HCT116 (cell line): ENCODE results near the gene UGT2A3. TPM values are rescaled to one million over a fixed set of nuclear protein-coding genes. Genes with fewer than 3 reads are reported as not detected.
"Not testable (repeated sequence)": the region's sequence is repeated elsewhere in the genome, so short reads cannot be mapped to it uniquely, and the experiment has no call there.

Experiments
- ATAC-seq: fragments of 200-7000 bp; cut with Tn5 transposase; 2 replicates; pipeline ENCODE4 v1.9.1; 2020; ENCODE audit warnings: mild to moderate bottlenecking, moderate library complexity
- BruUV-seq: library from RNA; stranded (reverse); fragments of 400-500 nt; replicated peaks from 2 replicates; lab custom pipeline; 2021; lab: Mats Ljungman, UMichigan
- CTCF ChIA-PET: fragments of 300-600 bp; sonication (Branson Sonifier 250); formaldehyde crosslinking; loops from one replicate; lab custom pipeline; 2021; ENCODE audit warnings: antibody characterized with exemption; lab: Charles Lee
- POLR2A ChIA-PET: fragments of 300-600, 350-600 bp; sonication (Branson Sonifier 250); formaldehyde crosslinking; loops from one replicate; lab custom pipeline; 2021; ENCODE audit warnings: antibody characterized with exemption; lab: Charles Lee
- RAD21 ChIA-PET, 2 experiments: fragments of 300-600 bp; sonication (Branson Sonifier 250); formaldehyde crosslinking; loops; one replicate each; lab custom pipeline; 2023; ENCODE audit warnings: low total read pairs in 2 of 2; ENCODE audit not compliant: uncharacterized antibody in 2 of 2, unreplicated experiment in 2 of 2, low non-redundant PET in 1 of 2; lab: Charles Lee
- DNase-seq: peaks from one replicate; pipeline ENCODE4 v3.0.0-alpha.2; 2010; ENCODE audit warnings: low read depth, low spot score
- H2AFZ ChIP-seq: fragments of 200-600 bp; shearing (Covaris generic), sonication (generic); 2 replicates; pipeline ENCODE4 v1.6.1; 2017; ENCODE audit warnings: low read depth, mixed run types, mixed read lengths, antibody characterized with exemption, low read length; ENCODE audit not compliant: poor library complexity, severe bottlenecking
- H3K27ac ChIP-seq: 2 replicates; pipeline ENCODE4 v1.5.1; 2012; ENCODE audit warnings: low read depth, low read length
- H3K27me3 ChIP-seq: fragments of 200-600 bp; sonication (generic); 2 replicates; pipeline ENCODE4 v1.6.1; 2016; ENCODE audit warnings: mixed run types, low read length, mixed read lengths; ENCODE audit not compliant: insufficient read depth
- H3K36me3 ChIP-seq, 2 experiments: fragments of 200-500 bp in 1 of 2; fragments of 200-600 bp in 1 of 2; sonication (Bioruptor generic) in 1 of 2; sonication (generic) in 1 of 2; 2 replicates each; pipeline versions ENCODE4 v1.5.1 to v1.6.1; 2014 to 2016; ENCODE audit warnings: low read length in 2 of 2, inconsistent platforms in 1 of 2, mixed read lengths in 1 of 2, mixed run types in 1 of 2; ENCODE audit not compliant: insufficient read depth in 2 of 2, control insufficient read depth in 1 of 2
- H3K4me1 ChIP-seq, 2 experiments: fragments of 200-600 bp in 1 of 2; sonication (generic) in 1 of 2; 2 replicates each; pipeline versions ENCODE4 v1.5.1 to v1.6.1; 2012 to 2017; ENCODE audit warnings: low read length in 2 of 2, inconsistent platforms in 1 of 2, mild to moderate bottlenecking in 1 of 2, mixed read lengths in 1 of 2, mixed run types in 1 of 2, moderate library complexity in 1 of 2; ENCODE audit not compliant: insufficient read depth in 2 of 2, control insufficient read depth in 1 of 2
- H3K4me2 ChIP-seq: fragments of 200-600 bp; sonication (generic); 2 replicates; pipeline ENCODE4 v1.6.1; 2017; ENCODE audit warnings: mixed run types, low read length, mixed read lengths
- H3K4me3 ChIP-seq, 2 experiments: fragments of 200-600 bp in 1 of 2; sonication (generic) in 1 of 2; replicated peaks in 1 of 2; 2 replicates each; pipeline ENCODE4 v1.5.1; 2011 to 2016; ENCODE audit warnings: low read length in 2 of 2, control low read depth in 1 of 2, low read depth in 1 of 2, mild to moderate bottlenecking in 1 of 2, mixed read lengths in 1 of 2, mixed run types in 1 of 2
- H3K79me2 ChIP-seq: fragments of 200-600 bp; sonication (generic); 2 replicates; pipeline ENCODE4 v1.6.1; 2017; ENCODE audit warnings: mild to moderate bottlenecking, mixed run types, low read length, moderate library complexity, mixed read lengths; ENCODE audit not compliant: insufficient read depth
- H3K9ac ChIP-seq: fragments of 200-600 bp; sonication (generic); 2 replicates; pipeline ENCODE4 v1.6.1; 2016; ENCODE audit warnings: low read length, mixed read lengths
- H3K9me2 ChIP-seq: fragments of 200-600 bp; sonication (generic), shearing (Covaris generic); 2 replicates; pipeline ENCODE4 v1.6.1; 2017; ENCODE audit warnings: mixed run types, mild to moderate bottlenecking, moderate library complexity; ENCODE audit not compliant: insufficient read depth
- H3K9me3 ChIP-seq, 2 experiments: fragments of 200-500 bp in 1 of 2; fragments of 200-600 bp in 1 of 2; sonication (Bioruptor generic) in 1 of 2; sonication (generic) in 1 of 2; 2 replicates each; pipeline ENCODE4 v1.6.1; 2014 to 2017; ENCODE audit warnings: low read length in 2 of 2, mixed read lengths in 2 of 2, inconsistent platforms in 1 of 2, low read depth in 1 of 2, mild to moderate bottlenecking in 1 of 2, mixed run types in 1 of 2, moderate library complexity in 1 of 2; ENCODE audit not compliant: control insufficient read depth in 1 of 2, insufficient read depth in 1 of 2
- H4K20me1 ChIP-seq: fragments of 200-600 bp; sonication (generic), shearing (Covaris generic); 2 replicates; pipeline ENCODE4 v1.6.1; 2017; ENCODE audit warnings: mixed run types, mild to moderate bottlenecking, moderate library complexity; ENCODE audit not compliant: insufficient read depth
- ATF3 ChIP-seq: IDR thresholded peaks from 2 replicates; pipeline ENCODE4 v1.6.1; 2012
- CTCF ChIP-seq, 3 experiments: fragments of 200-600 bp in 1 of 3; sonication (generic) in 1 of 3; IDR thresholded peaks in 2 of 3; conservative IDR thresholded peaks in 1 of 3; 2 replicates each; pipeline ENCODE4 v1.5.1; 2012 to 2017; ENCODE audit warnings: low read depth in 2 of 3, low read length in 2 of 3, antibody characterized with exemption in 1 of 3, borderline replicate concordance in 1 of 3, control low read depth in 1 of 3, mild to moderate bottlenecking in 1 of 3, mixed read lengths in 1 of 3, mixed run types in 1 of 3, moderate library complexity in 1 of 3; ENCODE audit not compliant: insufficient read depth in 1 of 3
- ELF1 ChIP-seq: IDR thresholded peaks from 2 replicates; pipeline ENCODE4 v1.6.1; 2012; ENCODE audit warnings: low read depth, borderline replicate concordance
- EZH2phosphoT487 ChIP-seq: fragments of 200-600 bp; IDR thresholded peaks from 2 replicates; pipeline ENCODE4 v1.6.1; 2018; ENCODE audit warnings: antibody characterized with exemption, borderline replicate concordance
- FOSL1 ChIP-seq: IDR thresholded peaks from 2 replicates; pipeline ENCODE4 v1.6.1; 2012; ENCODE audit warnings: low read depth
- JUND ChIP-seq: IDR thresholded peaks from 2 replicates; pipeline ENCODE4 v1.6.1; 2012
- MAX ChIP-seq: IDR thresholded peaks from 2 replicates; pipeline ENCODE4 v1.6.1; 2012
- POLR2A ChIP-seq: IDR thresholded peaks from 2 replicates; pipeline ENCODE4 v1.7.0; 2011; ENCODE audit warnings: borderline replicate concordance; ENCODE audit not compliant: insufficient read depth, insufficient read length; ENCODE audit errors: extremely low read depth
- RAD21 ChIP-seq: IDR thresholded peaks from 2 replicates; pipeline ENCODE4 v1.6.1; 2012; ENCODE audit warnings: low read depth, mild to moderate bottlenecking
- SIN3A ChIP-seq: IDR thresholded peaks from 2 replicates; pipeline ENCODE4 v1.6.1; 2012; ENCODE audit warnings: low read depth
- SRF ChIP-seq: IDR thresholded peaks from 2 replicates; pipeline ENCODE4 v1.6.1; 2012; ENCODE audit warnings: low read depth
- TCF7L2 ChIP-seq: IDR thresholded peaks from 2 replicates; pipeline ENCODE4 v1.7.0; 2011; ENCODE audit warnings: borderline replicate concordance, inconsistent platforms; ENCODE audit not compliant: insufficient read depth, insufficient read length; ENCODE audit errors: extremely low read depth
- YY1 ChIP-seq: IDR thresholded peaks from 2 replicates; pipeline ENCODE4 v1.6.1; 2011; ENCODE audit warnings: low read length, low read depth, moderate library complexity, mild to moderate bottlenecking; ENCODE audit not compliant: insufficient replicate concordance; ENCODE audit errors: extremely low read depth
- ZBTB33 ChIP-seq: IDR thresholded peaks from 2 replicates; pipeline ENCODE4 v1.6.1; 2011; ENCODE audit warnings: mild to moderate bottlenecking, low read length, moderate library complexity; ENCODE audit not compliant: insufficient replicate concordance; ENCODE audit errors: extremely low read depth
- ZFX ChIP-seq: fragments of 450-650 bp; IDR thresholded peaks from 2 replicates; pipeline ENCODE4 v1.6.1; 2017
- ZNF274 ChIP-seq: fragments of 200-500 bp; sonication (Bioruptor generic); IDR thresholded peaks from 2 replicates; pipeline ENCODE4 v1.6.1; 2014; ENCODE audit warnings: mild to moderate bottlenecking, low read depth, low read length, inconsistent platforms
- intact Hi-C: fragments of 100-400 bp; cut with micrococcal nuclease; formaldehyde crosslinking; loops from 2 replicates; pipeline ENCODE4 v1.10.0; 2022
- total RNA-seq: library from RNA; stranded (reverse); gene quantifications from one replicate; pipeline ENCODE4 v1.2.1, GENCODE V29; 2021; ENCODE audit not compliant: unreplicated experiment

UGT2A3 gene
- total RNA-seq, 1 experiment from 2014 or later: not detected

- TF ChIP-seq ATF3: no peak
- TF ChIP-seq TCF7L2: no peak
- no peak for TF ChIP-seq SRF
- no peak for TF ChIP-seq RAD21
- TF ChIP-seq ELF1: no peak
Observed at GRCh38 chr4:68927165-68927564, 24.4 kb downstream of the UGT2A3 start (continued).

- RAD21 ChIA-PET: not testable (repeated sequence)
Observed at GRCh38 chr4:68922202-68922601, 29.4 kb downstream of the UGT2A3 start.

GRCh38 chr4:68921051-68921450 lies 30.6 kb downstream of the UGT2A3 start:
- no peak overlapping the region for H3K9ac ChIP-seq
- H3K36me3 ChIP-seq: no peaks in the 10 kb centered on the region
- intact Hi-C loops: no loop called here
- H2AFZ ChIP-seq: no peak overlapping the region
- no peak overlapping the region for H3K27ac ChIP-seq
- ChIA-PET CTCF (no interaction called here), POLR2A (no interaction called here), RAD21 (no interaction called here)
- no peaks in the 10 kb centered on the region for H3K9me3 ChIP-seq
- H3K9me2 ChIP-seq: no peaks in the 10 kb centered on the region
- BruUV-seq: no TSS peak
- no peak overlapping the region for H3K4me3 ChIP-seq
- no peaks in the 10 kb centered on the region for H4K20me1 ChIP-seq
- no peak overlapping the region for H3K4me2 ChIP-seq
- no peaks in the 10 kb centered on the region for H3K27me3 ChIP-seq
- no peaks in the 10 kb centered on the region for H3K79me2 ChIP-seq
- DNase-seq (no peak), ATAC-seq (no peak)
- no peaks in the 10 kb centered on the region for H3K4me1 ChIP-seq
- TF ChIP-seq RAD21 (no peak), EZH2phosphoT487 (no peak), SIN3A (no peak), FOSL1 (no peak), TCF7L2 (no peak), ZNF274 (no peak), ZBTB33 (no peak), ZFX (no peak), YY1 (no peak), POLR2A (no peak), JUND (no peak), MAX (no peak), CTCF (IDR thresholded peaks at IDR 0.05 in 2 of 3, conservative IDR thresholded peaks at IDR 0.05 in 1 of 3; ENCODE audit: borderline replicate concordance in 1 of 3, insufficient read depth in 1 of 3, low read depth in 2 of 3, low read length in 2 of 3) (no peak)

More at GRCh38 chr4:68922202-68922601, 29.4 kb downstream of the UGT2A3 start:
- H3K9me3 ChIP-seq, H3K4me3 ChIP-seq, CTCF ChIA-PET, H3K27ac ChIP-seq, DNase-seq, H3K4me1 ChIP-seq, H3K27me3 ChIP-seq, BruUV-seq, intact Hi-C loops, H3K9ac ChIP-seq, ATAC-seq, H2AFZ ChIP-seq, H3K79me2 ChIP-seq, H4K20me1 ChIP-seq, POLR2A ChIA-PET, H3K9me2 ChIP-seq, H3K4me2 ChIP-seq, H3K36me3 ChIP-seq: not testable (repeated sequence)
